GM10266 (cell line): ENCODE measurements around the gene PDYN.
"Not testable (repeated sequence)": the region's sequence is repeated elsewhere in the genome, so short reads cannot be mapped to it uniquely, and the experiment has no call there.

Source experiments
- DNase-seq: peaks from one replicate; pipeline ENCODE4 v3.0.0; 2012; ENCODE audit errors: extremely low spot score
- CTCF ChIP-seq: IDR thresholded peaks from 2 replicates; pipeline ENCODE4 v1.5.1; 2012; ENCODE audit warnings: mild to moderate bottlenecking, low read depth; ENCODE audit not compliant: control insufficient read depth, insufficient read depth; ENCODE audit errors: missing control alignments

The PDYN gene

DNA sequence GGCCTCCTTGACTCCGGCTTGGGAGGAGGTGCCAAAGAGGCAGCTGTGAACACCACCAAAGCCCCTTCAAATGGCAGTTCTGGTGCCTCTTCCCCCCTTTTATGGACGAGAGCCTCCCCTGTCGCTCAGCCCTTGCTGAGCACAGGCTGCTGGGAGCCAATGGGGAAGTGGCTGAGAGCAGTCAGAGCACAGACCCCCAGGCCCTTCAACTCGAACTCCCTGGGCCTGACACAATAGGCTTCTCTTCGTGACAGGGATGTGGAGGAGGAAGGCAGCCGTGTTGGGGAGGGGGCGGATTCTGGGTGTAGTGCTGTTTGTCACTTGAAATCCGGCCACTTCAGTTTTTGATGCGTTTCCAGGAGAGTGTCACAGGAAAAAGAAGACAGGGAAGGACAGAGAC, at the start of gene PDYN:
TSS of gene PDYN (minus strand) at position 73 of the 400 bp plus-strand sequence. CDS start 10,974 bp downstream, outside the sequence.
- TF ChIP-seq CTCF: no peak
- DNase-seq: no peak

GRCh38 chr20:2042400-2042799, 48.5 kb upstream of the PDYN start:
- TF ChIP-seq CTCF: no peak
- DNase-seq: no peak

DNA sequence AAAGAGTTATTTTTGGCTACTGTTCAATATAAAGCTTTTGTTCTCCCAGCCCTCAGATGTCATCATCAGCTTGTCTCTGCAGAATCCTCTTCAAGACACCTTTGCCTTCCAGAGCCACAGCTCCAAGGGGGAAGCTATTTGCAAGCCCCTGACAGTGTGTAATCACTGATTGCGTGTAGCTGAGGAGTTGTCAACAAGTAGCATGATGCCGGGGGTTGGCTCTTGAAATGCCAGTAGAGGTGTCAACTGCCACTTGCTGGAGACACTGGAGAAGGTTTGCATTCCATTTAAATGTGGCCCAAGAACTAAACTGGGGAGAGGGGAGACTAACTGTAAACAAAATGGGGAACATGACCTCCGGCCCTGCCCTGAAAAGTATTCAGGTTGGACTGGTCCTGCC, 44.3 kb upstream of the PDYN start:
- no peak for DNase-seq
- no peak for TF ChIP-seq CTCF

GRCh38 chr20:2037296-2037914, 43.5 kb upstream of the PDYN start:
- DNase-seq: no peak
- no peak for TF ChIP-seq CTCF

- DNase-seq: not testable (repeated sequence)
These were observed 42.5 kb upstream of the PDYN start for GRCh38 chr20:2036357-2036756.

- TF ChIP-seq CTCF: no peak
These were observed 38.3 kb upstream of the PDYN start for GRCh38 chr20:2032168-2032567.

GRCh38 chr20:2026514-2026913, 32.7 kb upstream of the PDYN start:
- no peak for TF ChIP-seq CTCF
- no peak for DNase-seq

More at GRCh38 chr20:2032168-2032567, 38.3 kb upstream of the PDYN start:
- DNase-seq: no peak

DNA sequence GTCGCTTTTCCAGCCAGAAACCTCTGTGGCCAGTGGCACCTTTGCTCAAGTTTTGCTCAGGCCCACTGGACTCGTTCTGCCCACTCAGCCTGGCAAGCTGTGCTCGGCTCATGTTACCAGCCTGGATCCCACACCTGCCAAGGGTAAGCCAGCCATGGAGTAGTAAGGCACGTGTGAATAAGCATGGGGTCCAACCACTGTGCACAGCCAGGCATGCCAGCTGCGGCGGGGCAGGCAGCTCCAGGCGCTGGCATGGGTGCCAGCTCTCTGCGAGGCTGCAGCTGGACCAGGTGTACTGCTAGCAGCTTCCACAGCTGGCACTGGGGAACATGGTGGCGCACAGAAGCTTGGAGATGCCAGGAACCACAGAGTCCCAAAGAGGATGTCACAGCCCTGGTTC, 32.1 kb upstream of the PDYN start:
- DNase-seq: no peak
- no peak for TF ChIP-seq CTCF
